GM19023 (cell line): ENCODE results near the gene PPY.
"Not testable (repeated sequence)": the region's sequence is repeated elsewhere in the genome, so short reads cannot be mapped to it uniquely, and the experiment has no call there.

Source experiments
- ATAC-seq: cut with Tn5 transposase; IDR thresholded peaks from one replicate; pipeline ENCODE4 v1.9.1; 2021; ENCODE audit warnings: mild to moderate bottlenecking, moderate library complexity; ENCODE audit not compliant: unreplicated experiment

Gene PPY

GRCh38 chr17:43907998-43908721, 34.1 kb downstream of the PPY start:
- no peak for ATAC-seq

GRCh38 chr17:43907425-43907981, 34.8 kb downstream of the PPY start, which contains the start of gene MPP2:
MPP2 (minus strand) TSS chr17:43907536; CDS start chr17:43904460, 3,076 bp downstream.
- no peak for ATAC-seq

- ATAC-seq: no peak
Observed at GRCh38 chr17:43906951-43907424, 35.3 kb downstream of the PPY start.

- no peak for ATAC-seq
Observed at GRCh38 chr17:43905985-43906852, 36.1 kb downstream of the PPY start.

- no peak for ATAC-seq
Observed at GRCh38 chr17:43905400-43905984, 36.8 kb downstream of the PPY start.

- no peak for ATAC-seq
Observed at GRCh38 chr17:43901861-43902589, 40.3 kb downstream of the PPY start.

GRCh38 chr17:43900858-43901754, 41.2 kb downstream of the PPY start:
- ATAC-seq: no peak

GRCh38 chr17:43900183-43900857, 42.0 kb downstream of the PPY start:
- ATAC-seq: peak; percentile 73

- no peak for ATAC-seq
Observed at GRCh38 chr17:43898446-43898845, 43.8 kb downstream of the PPY start.

GRCh38 chr17:43897831-43898230, 44.4 kb downstream of the PPY start:
- ATAC-seq: no peak

GRCh38 chr17:43894494-43894893, 47.8 kb downstream of the PPY start:
- ATAC-seq: not testable (repeated sequence)

- no peak for ATAC-seq
Observed at GRCh38 chr17:43892647-43892952, 49.7 kb downstream of the PPY start.

GRCh38 chr17:43891851-43892646, 50.2 kb downstream of the PPY start:
- ATAC-seq: no peak
